A549 (cell line): ENCODE results near the gene ENAH. TPM values are rescaled to one million over a fixed set of nuclear protein-coding genes. Genes with fewer than 3 reads are reported as not detected.

Experiments
- ATAC-seq, 2 experiments: fragments of 200-7000 bp in 1 of 2; fragments of >200 bp in 1 of 2; cut with Nextera tagmentation in 1 of 2; cut with Tn5 transposase in 1 of 2; 3 replicates each; pipeline versions ENCODE4 v1.8.0 to v1.9.1; 2018 to 2020; ENCODE audit warnings: mild to moderate bottlenecking in 1 of 2, moderate library complexity in 1 of 2
- CTCF ChIA-PET: fragments of 300-600 bp; sonication (Branson Sonifier 250); formaldehyde crosslinking; extraction: SDS; loops from one replicate; lab custom pipeline; 2021; ENCODE audit warnings: antibody characterized with exemption, inconsistent platforms; lab: Yijun Ruan, JAX
- POLR2A ChIA-PET: fragments of 350-600 bp; formaldehyde crosslinking; extraction: SDS; loops from one replicate; lab custom pipeline; 2021; ENCODE audit warnings: antibody characterized with exemption, inconsistent platforms; lab: Yijun Ruan, JAX
- DNase-seq, 2 experiments: peaks; one replicate each; pipeline versions ENCODE4 v3.0.0 to v3.0.0-alpha.2; 2011 to 2016; ENCODE audit warnings: low read depth in 1 of 2, low spot score in 1 of 2
- FAIRE-seq: peaks from 2 replicates; lab custom pipeline; 2011; peaks lifted over from hg19 to GRCh38; lab: Jason Lieb, UNC
- H3K27ac ChIP-seq, 2 experiments: fragments of >200 bp; sonication (Bioruptor Twin); formaldehyde crosslinking; 3 replicates each; pipeline ENCODE4 v1.5.1; 2016 to 2017
- H3K4me1 ChIP-seq: fragments of >200 bp; sonication (Bioruptor Twin); formaldehyde crosslinking; 3 replicates; pipeline ENCODE4 v1.6.1; 2016
- H3K4me2 ChIP-seq: fragments of >200 bp; sonication (Bioruptor Twin); formaldehyde crosslinking; 3 replicates; pipeline ENCODE4 v1.6.1; 2016
- H3K4me3 ChIP-seq: fragments of >200 bp; sonication (Bioruptor Twin); formaldehyde crosslinking; 3 replicates; pipeline ENCODE4 v1.5.1; 2016
- H3K9me3 ChIP-seq: fragments of >200 bp; sonication (Bioruptor Twin); formaldehyde crosslinking; 3 replicates; pipeline ENCODE4 v1.6.1; 2016
- ATOH8 ChIP-seq: fragments of 250-450 bp; sonication (Bioruptor Pico); IDR thresholded peaks from 2 replicates; pipeline ENCODE4 v1.5.0; 2020; ENCODE audit warnings: low read depth, mild to moderate bottlenecking, moderate library complexity
- BHLHE40 ChIP-seq: IDR thresholded peaks from 2 replicates; pipeline ENCODE4 v1.6.1; 2012; ENCODE audit warnings: low read depth, low read length, inconsistent platforms
- CHD4 ChIP-seq: fragments of 200-600 bp; sonication (generic); IDR thresholded peaks from 2 replicates; pipeline ENCODE4 v1.6.1; 2016; ENCODE audit warnings: antibody characterized with exemption, mild to moderate bottlenecking, borderline replicate concordance
- CTCF ChIP-seq: fragments of >200 bp; sonication (Bioruptor Twin); formaldehyde crosslinking; IDR thresholded peaks from 3 replicates; pipeline ENCODE4 v1.5.1; 2016
- HDAC2 ChIP-seq: fragments of 200-600 bp; sonication (generic); IDR thresholded peaks from 2 replicates; pipeline ENCODE4 v1.6.1; 2016
- HEYL ChIP-seq: fragments of 250-450 bp; sonication (Bioruptor Pico); IDR thresholded peaks from 2 replicates; pipeline ENCODE4 v1.8.0; 2021; ENCODE audit warnings: mild to moderate bottlenecking, moderate library complexity
- HOXA7 ChIP-seq: fragments of 250-450 bp; sonication (Bioruptor Pico); IDR thresholded peaks from 2 replicates; pipeline ENCODE4 v1.5.0; 2020; ENCODE audit warnings: mild to moderate bottlenecking, moderate library complexity
- JUN ChIP-seq, 2 experiments: fragments of >200 bp; sonication (Bioruptor Twin); formaldehyde crosslinking; IDR thresholded peaks; 2 replicates in 1 of 2; 3 replicates in 1 of 2; pipeline ENCODE4 v1.6.1; 2016 to 2017
- POLR2A ChIP-seq: IDR thresholded peaks from 2 replicates; pipeline ENCODE4 v1.6.1; 2012; ENCODE audit warnings: mild to moderate bottlenecking, low read length
- RAD21 ChIP-seq, 2 experiments: fragments of >200 bp in 1 of 2; sonication (Bioruptor Twin) in 1 of 2; formaldehyde crosslinking in 1 of 2; IDR thresholded peaks in 1 of 2; conservative IDR thresholded peaks in 1 of 2; 2 replicates in 1 of 2; 3 replicates in 1 of 2; pipeline ENCODE4 v1.6.1; 2012 to 2018; ENCODE audit warnings: inconsistent platforms in 1 of 2
- RCOR1 ChIP-seq: fragments of 150-350 bp; IDR thresholded peaks from 2 replicates; pipeline ENCODE4 v1.6.1; 2014; ENCODE audit warnings: antibody characterized with exemption, low read length, low read depth
- REST ChIP-seq: fragments of 200-600 bp; sonication (generic); IDR thresholded peaks from 2 replicates; pipeline ENCODE4 v1.6.1; 2016; ENCODE audit warnings: antibody characterized with exemption, mild to moderate bottlenecking, moderate library complexity
- USF2 ChIP-seq: fragments of 450-650 bp; IDR thresholded peaks from 2 replicates; pipeline ENCODE4 v1.6.1; 2014; ENCODE audit warnings: antibody characterized with exemption
- ZC3H11A ChIP-seq: fragments of 450-650 bp; IDR thresholded peaks from 2 replicates; pipeline ENCODE4 v1.6.1; 2014; ENCODE audit warnings: antibody characterized with exemption, mild to moderate bottlenecking
- whole genome bisulfite sequencing: methylation state at CpG from one replicate; pipeline ENCODE4 v1.1.6; 2017; ENCODE audit errors: missing lambda C conversion rate; 5-methylcytosine and 5-hydroxymethylcytosine counted together
- polyA plus RNA-seq, 4 experiments: library from polyadenylated mRNA; depleted of rRNA in 3 of 4; stranded (reverse); fragments of >200 nt; fragmentation: RNase III in 1 of 4; extraction: RNeasy Plus Mini Kit Qiagen cat#74134 plus additional on column Dnase treatment in 1 of 4; gene quantifications; 2 replicates in 3 of 4; 3 replicates in 1 of 4; pipeline ENCODE4 v1.2.3, GENCODE V29; 2011 to 2017
- TF ChIP-seq, protein P1 (sequence below): IDR thresholded peaks from 2 replicates; pipeline ENCODE4 v1.6.1; 2012; ENCODE audit warnings: low read depth, borderline replicate concordance

ENAH gene
- polyA plus RNA-seq, 2 of the 4 experiments (the other 2 are of a cell fraction), result 142 to 155 TPM

GRCh38 chr1:225498549-225499136 is 154.3 kb downstream of the ENAH start:
- H3K9me3 ChIP-seq, result no peaks in the 10 kb centered on the region
- TF ChIP-seq, protein P1, sequence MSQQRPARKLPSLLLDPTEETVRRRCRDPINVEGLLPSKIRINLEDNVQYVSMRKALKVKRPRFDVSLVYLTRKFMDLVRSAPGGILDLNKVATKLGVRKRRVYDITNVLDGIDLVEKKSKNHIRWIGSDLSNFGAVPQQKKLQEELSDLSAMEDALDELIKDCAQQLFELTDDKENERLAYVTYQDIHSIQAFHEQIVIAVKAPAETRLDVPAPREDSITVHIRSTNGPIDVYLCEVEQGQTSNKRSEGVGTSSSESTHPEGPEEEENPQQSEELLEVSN, result no peak
- no peak for TF ChIP-seq CTCF
- no peak for TF ChIP-seq ATOH8 (CRISPR knock-in tag)
- no peak for TF ChIP-seq HEYL (CRISPR knock-in tag)
- H3K27ac ChIP-seq, result no peak overlapping the region
- WGBS, result 88% methylated on average over 4 of the region's 4 CpGs
- POLR2A ChIA-PET, result no interaction called here
- CTCF ChIA-PET, result interaction anchor here (1.1 to 1.9 kb wide), 4 partner anchors 8 to 274 kb away, joined by 3 to 13 read pairs (median 6); no protein-coding TSS in a partner anchor
- H3K4me1 ChIP-seq, result 0 out of 3 replicates have a peak, but pooled peaks cover 4% of the 10 kb centered on the region
- no peak overlapping the region for H3K4me3 ChIP-seq
- no peak for DNase-seq
- ATAC-seq, result no peak
- FAIRE-seq, result no peak
- no peak overlapping the region for H3K4me2 ChIP-seq

DNA sequence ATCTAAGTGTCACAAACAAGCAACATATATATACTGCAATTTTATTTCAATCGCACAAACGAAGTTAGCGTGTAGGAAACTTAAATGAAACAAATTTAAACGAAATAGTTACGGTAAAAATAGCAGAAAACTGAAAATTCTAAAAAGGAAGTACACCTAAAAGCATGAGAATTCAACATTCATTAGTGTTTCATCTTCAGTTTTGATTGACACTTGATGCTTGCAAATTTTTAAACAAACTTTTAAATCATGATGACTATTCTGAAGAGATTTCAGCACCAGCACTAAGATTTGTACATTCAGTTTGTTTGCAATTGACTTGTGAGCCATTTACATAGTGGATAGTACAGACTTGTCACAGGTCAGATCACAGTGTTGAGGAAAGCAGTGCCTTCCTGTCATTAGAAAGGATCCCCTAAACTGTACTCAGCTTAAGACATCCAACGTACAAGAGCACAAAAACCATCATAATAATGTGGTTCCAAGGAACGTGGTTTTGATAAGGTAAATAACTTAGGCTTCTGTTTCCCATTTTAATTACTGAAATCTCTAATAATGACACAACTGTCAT is 158.0 kb downstream of the ENAH start:
- TF ChIP-seq HDAC2, result no peak
- no peak for TF ChIP-seq REST
- TF ChIP-seq CHD4, result no peak
- no peak for TF ChIP-seq RCOR1
- no peak for TF ChIP-seq BHLHE40
- no peak for TF ChIP-seq HOXA7 (CRISPR knock-in tag)
- TF ChIP-seq ZC3H11A, result no peak
- TF ChIP-seq JUN (IDR thresholded peaks at IDR 0.05), result no peak
- TF ChIP-seq RAD21 (conservative IDR thresholded peaks at IDR 0.05 in 1 of 2, IDR thresholded peaks at IDR 0.05 in 1 of 2), result no peak
- no peak for TF ChIP-seq POLR2A
- TF ChIP-seq USF2, result no peak
- ChIA-PET CTCF (no interaction called here), POLR2A (no interaction called here)
- Histone ChIP-seq H3K4me2 (no peak overlapping the region), H3K4me3 (no peak overlapping the region), H3K9me3 (no peaks in the 10 kb centered on the region), H3K4me1 (no peaks in the 10 kb centered on the region), H3K27ac (no peak overlapping the region)
- ATAC-seq, result no peak
- peak; percentile 94 for FAIRE-seq
- no peak for DNase-seq
- WGBS, result 77% methylated on average over 7 of the region's 7 CpGs
